Activated naive CD4-positive, alpha-beta T cell treated with anti-CD3 and anti-CD28 coated beads, Interleukin-2, amount 10 ng/mL, durations not matched to agents 5 hours and 36 hours (primary cell): ENCODE measurements around the gene ZNRF3. TPM values are rescaled to one million over a fixed set of nuclear protein-coding genes. Genes with fewer than 3 reads are reported as not detected.

Experiments
- total RNA-seq, 2 experiments: library from RNA; stranded (reverse); gene quantifications; one replicate each; pipeline ENCODE4 v1.2.3, GENCODE V29; 2021

Gene ZNRF3
- under 1 TPM; 0.68 to 0.77 TPM for total RNA-seq

DNA sequence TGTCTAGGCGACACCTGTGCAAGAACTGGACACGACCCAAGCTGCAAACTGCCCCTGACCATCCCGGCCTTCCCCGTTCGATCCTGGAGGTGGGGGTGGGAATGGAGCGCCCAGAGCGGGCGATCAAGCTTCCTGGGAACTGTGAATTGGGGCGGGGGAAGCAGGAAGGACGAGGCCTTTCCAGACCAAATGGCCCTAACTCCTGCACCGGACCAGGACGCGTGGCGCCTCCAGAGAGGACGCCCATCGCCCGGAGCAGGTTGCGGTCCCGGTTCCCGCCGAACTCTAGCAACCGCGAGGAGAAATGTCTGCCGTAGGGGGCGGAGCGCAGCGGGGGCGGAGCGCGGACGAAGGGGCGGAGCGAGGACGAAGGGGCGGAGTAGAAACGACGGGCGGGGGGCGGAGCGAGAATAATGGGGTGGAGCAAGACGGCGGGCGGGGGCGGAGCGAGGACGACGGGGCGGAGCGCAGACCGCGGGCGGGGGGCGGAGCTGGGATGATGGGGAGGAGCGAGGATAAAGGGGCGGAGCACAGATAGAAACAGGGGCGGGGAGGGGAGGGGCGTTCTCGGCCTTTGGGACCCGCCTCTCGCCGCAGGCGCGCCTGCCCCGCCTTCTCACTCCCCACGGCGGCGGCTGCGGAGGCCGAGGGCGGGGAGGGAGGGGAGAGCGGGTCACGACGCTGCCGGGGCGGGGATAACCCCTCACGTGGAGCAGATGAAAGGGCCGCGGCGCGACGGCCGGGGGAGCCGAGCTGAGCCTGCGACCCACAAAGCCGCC, at the start of gene ZNRF3:
Gene ZNRF3 (plus strand): TSS at position 695 of the 779 bp plus-strand sequence. CDS start 195 bp downstream, outside the sequence.

DNA sequence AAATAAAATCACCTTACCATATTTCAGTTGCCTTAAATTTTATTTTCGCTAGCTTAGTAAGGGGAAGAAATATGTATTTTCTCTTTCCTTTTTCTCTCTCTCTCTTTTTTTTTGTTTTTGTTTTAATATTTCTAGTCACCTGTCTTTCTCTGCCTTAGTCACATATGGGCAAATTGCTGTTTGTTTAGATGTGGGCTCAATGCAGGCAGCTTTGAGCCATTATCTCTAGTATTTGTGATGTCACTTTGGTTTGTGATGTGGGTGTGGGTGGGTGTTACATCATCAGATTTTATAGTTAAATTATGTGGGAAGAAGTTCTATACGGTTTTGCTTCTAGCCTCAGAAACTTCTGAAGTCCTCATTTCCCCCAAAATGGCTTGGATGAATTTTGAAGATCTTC, 178.4 kb downstream of the ZNRF3 start, which contains the start of gene C22orf31:
Gene C22orf31 (minus strand): TSS at position 59 of the 400 bp plus-strand sequence. CDS start 39 bp downstream, at position 20.

DNA sequence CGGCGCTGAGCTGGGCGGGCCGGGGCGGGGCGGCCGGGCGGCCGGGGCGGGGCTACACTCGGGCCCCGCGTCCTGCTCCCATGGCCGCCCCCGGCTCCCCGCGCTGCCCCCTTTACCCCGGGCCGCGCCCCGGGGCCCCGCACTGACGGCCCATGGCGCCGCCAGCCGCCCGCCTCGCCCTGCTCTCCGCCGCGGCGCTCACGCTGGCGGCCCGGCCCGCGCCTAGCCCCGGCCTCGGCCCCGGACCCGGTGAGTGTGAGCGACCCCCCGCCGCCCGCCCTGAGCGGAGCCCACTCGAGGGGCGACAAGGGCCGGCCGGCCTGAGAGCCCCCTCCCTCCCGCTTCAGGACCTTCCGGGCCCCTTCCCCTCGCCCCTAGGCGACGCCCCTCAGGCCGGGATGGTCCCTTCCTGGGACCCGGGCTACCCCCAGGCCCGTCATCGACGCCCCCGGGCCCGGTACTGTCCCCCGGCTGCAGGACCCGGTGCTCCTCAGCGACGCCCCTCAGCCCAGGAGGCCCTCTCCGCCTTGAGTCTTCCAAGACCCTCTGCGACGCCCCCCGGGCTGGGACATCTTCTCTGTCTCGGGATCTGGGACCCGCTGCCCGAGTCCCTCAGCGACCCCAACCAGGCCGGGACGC, 189.7 kb downstream of the ZNRF3 start, which contains the start of gene KREMEN1:
Gene KREMEN1 (plus strand): TSS at position 57 of the 639 bp plus-strand sequence. CDS start 96 bp downstream, at position 153.

Other genes starting within 250 kb of the ZNRF3 start
- 1 to 10 TPM in 1 of 2 experiments, under 1 TPM in 1; 0.96 to 1.2 TPM for gene TTC28, start 203.7 kb upstream of the ZNRF3 start, total RNA-seq
- 10 to 100 TPM; 35.6 to 37.2 TPM for gene CHEK2, start 141.8 kb upstream of the ZNRF3 start, total RNA-seq
- gene HSCB, start 141.5 kb upstream of the ZNRF3 start, total RNA-seq, result 10 to 100 TPM; 11.1 to 11.2 TPM
- gene CCDC117, start 110.9 kb upstream of the ZNRF3 start, total RNA-seq, result 10 to 100 TPM; 26.0 to 26.4 TPM
- 100 to 1,000 TPM; 340 to 348 TPM for gene XBP1, start 83.0 kb upstream of the ZNRF3 start, total RNA-seq
- not detected for gene C22orf31, start 178.3 kb downstream of the ZNRF3 start, total RNA-seq
- gene KREMEN1, start 189.5 kb downstream of the ZNRF3 start, total RNA-seq, result not detected